ENCODE results near the gene AKR1C2. TPM values are rescaled to one million over a fixed set of nuclear protein-coding genes. Genes with fewer than 3 reads are reported as not detected.
"Not testable (repeated sequence)": the region's sequence is repeated elsewhere in the genome, so short reads cannot be mapped to it uniquely, and the experiment has no call there.

The AKR1C2 gene
- polyA plus RNA-seq, 4 donors: 5.4 to 97.3 (median 27.8) TPM

DNA sequence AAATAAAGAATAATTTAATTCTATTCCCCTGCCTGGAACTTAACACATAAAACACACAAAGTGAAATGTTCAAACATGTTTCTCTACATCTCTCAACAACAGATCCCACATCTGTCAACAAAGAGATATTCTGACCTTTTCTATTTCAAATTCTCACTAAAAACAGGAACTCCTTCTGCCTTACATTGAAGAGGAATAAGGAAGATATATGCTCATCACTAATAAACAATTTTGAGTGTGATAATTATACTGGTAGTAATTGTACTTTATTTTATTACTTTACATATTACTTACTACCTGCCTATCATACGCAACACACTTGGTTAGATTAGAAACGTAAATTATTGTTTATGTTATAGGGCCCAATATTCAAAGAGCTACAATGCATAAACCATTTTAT, 13.4 kb downstream of the AKR1C2 start:
- H3K4me1 ChIP-seq (ENCODE audit: control insufficient read depth in 3 of 3, insufficient read depth in 2 of 3, low read depth in 1 of 3, low read length in 2 of 3): no peaks in the 10 kb centered on the region
- 90 to 94% (median 90%) methylated on average over 2 of the region's 2 CpGs for WGBS, 3 donors
- DNase-seq: no peak
- no peaks in the 10 kb centered on the region for H3K27me3 ChIP-seq (ENCODE audit: control insufficient read depth in 3 of 3, insufficient read depth in 3 of 3, low read length in 3 of 3)
- no peak overlapping the region for H3K4me3 ChIP-seq (ENCODE audit: low read depth in 1 of 3, low read length in 3 of 3)
- no peak overlapping the region for H3K27ac ChIP-seq (ENCODE audit: low read depth in 1 of 3, low read length in 2 of 3)
- H3K36me3 ChIP-seq (ENCODE audit: control insufficient read depth in 3 of 3, insufficient read depth in 2 of 3, low read depth in 1 of 3, low read length in 3 of 3): peaks cover 0 to 2% (median 0%) of the 10 kb centered on the region in 3 donors
- H3K9me3 ChIP-seq (ENCODE audit: control insufficient read depth in 2 of 2, insufficient read depth in 1 of 2, low read depth in 1 of 2, low read length in 1 of 2): no peaks in the 10 kb centered on the region
- no peak for FAIRE-seq

DNA sequence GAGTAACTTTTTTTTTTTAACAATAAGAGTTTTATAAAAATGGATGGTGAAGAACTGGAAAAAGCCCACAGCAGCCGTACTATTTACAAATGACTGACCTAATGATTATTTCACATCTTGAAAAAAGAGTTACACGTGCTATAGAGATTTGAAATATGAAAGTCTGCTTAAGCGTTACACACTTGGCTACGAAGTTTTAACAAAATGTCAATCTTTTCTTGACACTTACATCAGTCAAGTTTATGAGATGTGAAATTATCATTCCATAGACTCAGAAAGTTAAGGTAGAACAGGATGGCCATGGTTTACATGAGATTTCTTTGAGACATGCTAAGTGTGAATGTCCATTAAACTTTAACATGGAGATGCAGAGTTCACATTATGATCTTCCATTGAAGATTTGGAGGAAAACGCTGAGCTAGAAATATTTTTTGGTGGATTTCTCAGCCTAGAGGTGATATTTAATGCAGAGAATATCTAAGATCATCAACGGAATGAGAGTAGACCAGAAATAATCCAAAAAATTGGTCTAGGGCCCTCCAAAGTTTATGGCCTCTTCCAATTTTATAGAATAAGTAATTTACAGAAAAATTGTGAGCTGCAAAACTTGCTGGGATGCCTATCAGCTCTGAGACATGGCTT, 15.5 kb downstream of the AKR1C2 start:
- not testable (repeated sequence) for H3K27me3 ChIP-seq (ENCODE audit: control insufficient read depth in 3 of 3, insufficient read depth in 3 of 3, low read length in 3 of 3); H3K36me3 ChIP-seq (ENCODE audit: control insufficient read depth in 3 of 3, insufficient read depth in 2 of 3, low read depth in 1 of 3, low read length in 3 of 3); H3K27ac ChIP-seq (ENCODE audit: low read depth in 1 of 3, low read length in 2 of 3); H3K4me1 ChIP-seq (ENCODE audit: control insufficient read depth in 3 of 3, insufficient read depth in 2 of 3, low read depth in 1 of 3, low read length in 2 of 3); H3K4me3 ChIP-seq (ENCODE audit: low read depth in 1 of 3, low read length in 3 of 3); DNase-seq; H3K9me3 ChIP-seq (ENCODE audit: control insufficient read depth in 2 of 2, insufficient read depth in 1 of 2, low read depth in 1 of 2, low read length in 1 of 2)
- WGBS, 3 donors: 82 to 96% (median 90%) methylated on average over 6 of the region's 6 CpGs
- peak; percentile 23 for FAIRE-seq

DNA sequence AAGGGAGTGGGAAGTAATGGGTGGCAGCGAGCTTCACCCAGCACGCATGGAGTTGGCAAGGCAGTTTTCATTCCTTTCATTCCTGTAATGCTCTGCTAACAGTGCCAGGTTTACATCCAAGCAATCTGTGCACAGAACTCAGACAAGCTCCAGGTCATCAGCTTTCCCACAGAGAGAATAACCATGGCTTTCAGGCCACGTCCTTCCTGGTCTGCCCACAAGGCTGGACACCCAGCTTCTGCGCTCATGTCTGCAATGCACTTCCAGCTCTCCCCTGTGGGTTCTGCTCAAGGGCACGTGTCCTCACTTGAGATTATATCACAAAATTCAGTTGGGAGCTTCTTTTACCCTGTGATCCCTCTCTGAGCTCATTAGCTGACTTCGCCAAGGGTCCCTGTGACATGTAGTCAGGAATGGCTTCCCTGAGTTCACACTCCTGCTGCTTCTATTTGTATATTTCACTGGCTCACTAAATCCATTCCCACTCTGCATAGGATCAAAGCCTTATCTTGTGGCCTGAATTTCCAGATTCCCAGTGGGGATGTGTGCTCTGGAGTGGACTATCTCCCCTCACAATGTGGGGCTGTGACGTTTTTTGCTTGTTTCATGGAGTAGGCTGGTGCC, 18.6 kb downstream of the AKR1C2 start:
- no peak for DNase-seq
- H3K9me3 ChIP-seq (ENCODE audit: control insufficient read depth in 2 of 2, insufficient read depth in 1 of 2, low read depth in 1 of 2, low read length in 1 of 2): no peaks in the 10 kb centered on the region
- no peak overlapping the region for H3K4me3 ChIP-seq (ENCODE audit: low read depth in 1 of 3, low read length in 3 of 3)
- no peak for FAIRE-seq
- H3K27me3 ChIP-seq (ENCODE audit: control insufficient read depth in 3 of 3, insufficient read depth in 3 of 3, low read length in 3 of 3): no peaks in the 10 kb centered on the region
- H3K4me1 ChIP-seq (ENCODE audit: control insufficient read depth in 3 of 3, insufficient read depth in 2 of 3, low read depth in 1 of 3, low read length in 2 of 3): peaks cover 0 to 13% (median 0%) of the 10 kb centered on the region in 3 donors
- WGBS, 3 donors: 76 to 86% (median 77%) methylated on average over 7 of the region's 7 CpGs
- no peak overlapping the region for H3K27ac ChIP-seq (ENCODE audit: low read depth in 1 of 3, low read length in 2 of 3)
- H3K36me3 ChIP-seq (ENCODE audit: control insufficient read depth in 3 of 3, insufficient read depth in 2 of 3, low read depth in 1 of 3, low read length in 3 of 3): no peaks in the 10 kb centered on the region

DNA sequence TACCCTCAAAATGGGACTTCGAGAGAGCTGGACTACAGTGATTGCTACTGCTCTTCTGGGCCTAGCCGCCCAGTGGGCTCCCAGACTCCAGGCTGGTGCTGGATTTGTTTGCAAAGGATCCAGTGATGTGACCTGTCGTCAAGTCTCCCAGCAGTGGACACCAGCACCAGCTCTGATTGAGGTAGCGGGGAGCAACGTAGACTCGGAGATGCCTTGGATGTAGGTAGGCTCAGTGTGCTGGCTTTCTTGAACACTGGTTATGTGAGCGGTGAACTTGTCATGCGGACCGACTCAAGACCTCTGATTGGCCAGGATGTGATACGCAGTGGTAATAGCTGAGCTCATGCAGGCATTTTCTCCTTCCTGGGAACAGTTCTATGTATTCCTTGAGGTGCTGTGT, 19.4 kb downstream of the AKR1C2 start:
- H3K4me1 ChIP-seq (ENCODE audit: control insufficient read depth in 3 of 3, insufficient read depth in 2 of 3, low read depth in 1 of 3, low read length in 2 of 3): peaks cover 0 to 13% (median 0%) of the 10 kb centered on the region in 3 donors
- H3K27ac ChIP-seq (ENCODE audit: low read depth in 1 of 3, low read length in 2 of 3): no peak overlapping the region
- FAIRE-seq: no peak
- no peaks in the 10 kb centered on the region for H3K9me3 ChIP-seq (ENCODE audit: control insufficient read depth in 2 of 2, insufficient read depth in 1 of 2, low read depth in 1 of 2, low read length in 1 of 2)
- H3K27me3 ChIP-seq (ENCODE audit: control insufficient read depth in 3 of 3, insufficient read depth in 3 of 3, low read length in 3 of 3): no peaks in the 10 kb centered on the region
- no peaks in the 10 kb centered on the region for H3K36me3 ChIP-seq (ENCODE audit: control insufficient read depth in 3 of 3, insufficient read depth in 2 of 3, low read depth in 1 of 3, low read length in 3 of 3)
- no peak for DNase-seq
- WGBS, 3 donors: 93 to 95% (median 93%) methylated on average over 10 of the region's 10 CpGs
- no peak overlapping the region for H3K4me3 ChIP-seq (ENCODE audit: low read depth in 1 of 3, low read length in 3 of 3)

DNA sequence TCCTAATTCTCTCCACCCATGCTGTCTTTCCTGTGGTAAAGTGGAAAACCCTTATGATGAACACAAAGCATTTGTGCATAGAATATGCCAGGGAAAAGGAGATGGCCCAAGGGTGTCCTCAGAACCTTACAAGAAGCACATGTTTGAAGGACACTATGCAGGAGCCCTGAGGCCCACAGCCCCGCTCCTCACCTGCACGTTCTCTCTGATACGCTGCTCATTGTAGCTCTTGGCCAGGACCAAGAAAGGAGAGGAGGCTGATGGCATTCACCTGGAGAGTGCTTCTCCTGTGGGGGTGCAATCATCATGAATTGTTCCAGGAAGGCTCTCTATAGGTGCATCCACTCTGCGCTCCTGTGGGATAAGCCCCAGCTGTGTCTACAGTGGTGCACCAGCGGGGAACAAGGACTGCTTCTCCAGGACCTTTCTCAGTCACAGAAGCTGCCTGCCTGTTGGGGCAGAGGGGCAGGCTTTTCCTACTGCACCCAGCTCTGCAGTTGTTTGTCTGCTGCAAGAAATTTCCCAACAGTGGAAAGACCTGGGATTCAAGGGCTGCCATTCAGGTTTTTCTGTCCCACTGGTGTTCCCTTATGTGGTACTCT, 19.9 kb downstream of the AKR1C2 start:
- Histone ChIP-seq H3K4me3 (ENCODE audit: low read depth in 1 of 3, low read length in 3 of 3) (no peak overlapping the region), H3K27ac (ENCODE audit: low read depth in 1 of 3, low read length in 2 of 3) (no peak overlapping the region), H3K36me3 (ENCODE audit: control insufficient read depth in 3 of 3, insufficient read depth in 2 of 3, low read depth in 1 of 3, low read length in 3 of 3) (no peaks in the 10 kb centered on the region), H3K4me1 (ENCODE audit: control insufficient read depth in 3 of 3, insufficient read depth in 2 of 3, low read depth in 1 of 3, low read length in 2 of 3) (peaks cover 0 to 13% (median 0%) of the 10 kb centered on the region in 3 donors), H3K27me3 (ENCODE audit: control insufficient read depth in 3 of 3, insufficient read depth in 3 of 3, low read length in 3 of 3) (no peaks in the 10 kb centered on the region), H3K9me3 (ENCODE audit: control insufficient read depth in 2 of 2, insufficient read depth in 1 of 2, low read depth in 1 of 2, low read length in 1 of 2) (no peaks in the 10 kb centered on the region)
- FAIRE-seq (no peak), DNase-seq (no peak)
- 93 to 98% (median 94%) methylated on average over 5 of the region's 5 CpGs for WGBS, 3 donors

DNA sequence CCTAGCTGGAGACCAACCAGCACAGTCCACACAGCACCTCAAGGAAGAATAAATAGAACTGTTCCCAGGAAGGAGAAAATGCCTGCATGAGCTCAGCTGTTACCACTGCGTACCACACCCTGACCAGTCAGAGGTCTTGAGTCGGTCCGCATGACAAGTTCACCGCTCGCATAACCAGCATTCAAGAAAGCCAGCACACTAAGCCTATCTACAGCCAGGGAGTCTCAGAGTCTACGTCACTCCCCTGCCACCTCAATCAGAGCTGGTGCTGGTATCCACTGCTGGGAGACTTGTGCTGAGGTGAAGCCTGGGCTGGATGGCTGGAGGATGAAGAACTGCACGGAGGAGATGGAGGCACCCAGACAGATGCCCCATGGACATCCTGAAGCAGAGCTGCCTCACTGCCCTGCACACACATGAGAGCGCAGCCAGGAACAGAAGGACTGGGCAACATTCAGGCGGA, 20.9 kb downstream of the AKR1C2 start:
- Histone ChIP-seq H3K27ac (ENCODE audit: low read depth in 1 of 3, low read length in 2 of 3) (no peak overlapping the region), H3K36me3 (ENCODE audit: control insufficient read depth in 3 of 3, insufficient read depth in 2 of 3, low read depth in 1 of 3, low read length in 3 of 3) (no peaks in the 10 kb centered on the region), H3K27me3 (ENCODE audit: control insufficient read depth in 3 of 3, insufficient read depth in 3 of 3, low read length in 3 of 3) (no peaks in the 10 kb centered on the region), H3K4me3 (ENCODE audit: low read depth in 1 of 3, low read length in 3 of 3) (no peak overlapping the region), H3K9me3 (ENCODE audit: control insufficient read depth in 2 of 2, insufficient read depth in 1 of 2, low read depth in 1 of 2, low read length in 1 of 2) (no peaks in the 10 kb centered on the region), H3K4me1 (ENCODE audit: control insufficient read depth in 3 of 3, insufficient read depth in 2 of 3, low read depth in 1 of 3, low read length in 2 of 3) (peaks cover 0 to 13% (median 0%) of the 10 kb centered on the region in 3 donors)
- 85 to 93% (median 86%) methylated on average over 9 of the region's 9 CpGs for WGBS, 3 donors
- FAIRE-seq: no peak
- DNase-seq: peak in 1 of 2 donors; percentile 12

DNA sequence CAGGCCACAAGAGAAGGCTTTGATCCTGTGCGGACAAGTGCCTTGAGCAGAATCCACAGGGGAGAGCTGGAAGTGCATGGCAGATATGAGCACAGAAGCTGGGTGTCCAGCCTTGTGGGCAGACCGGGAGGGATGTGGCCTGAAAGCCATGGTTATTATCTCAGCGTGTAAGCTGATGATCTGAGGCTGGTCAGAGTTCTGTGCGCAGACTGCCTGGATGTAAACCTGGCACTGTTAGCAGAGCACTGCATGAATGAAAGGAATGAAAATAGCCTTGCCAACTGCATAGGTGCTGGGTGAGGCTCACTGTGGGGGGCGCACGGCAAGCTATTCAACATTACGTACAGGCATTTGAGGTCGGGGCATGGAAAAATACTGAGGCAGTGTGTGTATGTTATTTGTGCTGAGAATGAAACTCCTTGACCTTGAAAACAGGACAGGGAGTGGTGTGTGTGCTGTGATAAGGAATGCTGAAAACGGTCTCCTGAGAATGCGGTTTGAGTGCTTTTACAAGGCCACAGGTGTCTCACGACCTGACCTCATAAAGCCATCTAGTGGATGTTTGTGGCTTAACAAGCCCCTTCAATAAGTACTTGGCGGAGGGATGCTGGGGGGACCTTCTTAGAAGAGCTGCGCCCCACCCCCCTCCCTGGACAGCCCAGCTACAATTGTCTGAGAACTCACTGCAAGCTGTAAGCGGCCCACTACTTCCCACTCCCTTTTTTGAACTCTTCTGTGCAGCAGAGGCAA, 21.8 kb downstream of the AKR1C2 start:
- 19 to 44% (median 27%) methylated on average over 14 of the region's 14 CpGs for WGBS, 3 donors
- Histone ChIP-seq H3K36me3 (ENCODE audit: control insufficient read depth in 3 of 3, insufficient read depth in 2 of 3, low read depth in 1 of 3, low read length in 3 of 3) (no peaks in the 10 kb centered on the region), H3K4me3 (ENCODE audit: low read depth in 1 of 3, low read length in 3 of 3) (peak overlapping the region in 1 of 3 donors; percentile 5), H3K27ac (ENCODE audit: low read depth in 1 of 3, low read length in 2 of 3) (peak overlapping the region in 2 of 3 donors; percentile 10 to 79), H3K4me1 (ENCODE audit: control insufficient read depth in 3 of 3, insufficient read depth in 2 of 3, low read depth in 1 of 3, low read length in 2 of 3) (peaks cover 0 to 13% (median 0%) of the 10 kb centered on the region in 3 donors), H3K9me3 (ENCODE audit: control insufficient read depth in 2 of 2, insufficient read depth in 1 of 2, low read depth in 1 of 2, low read length in 1 of 2) (no peaks in the 10 kb centered on the region), H3K27me3 (ENCODE audit: control insufficient read depth in 3 of 3, insufficient read depth in 3 of 3, low read length in 3 of 3) (no peaks in the 10 kb centered on the region)
- FAIRE-seq (no peak), DNase-seq (peak; percentile 84 to 91)

DNA sequence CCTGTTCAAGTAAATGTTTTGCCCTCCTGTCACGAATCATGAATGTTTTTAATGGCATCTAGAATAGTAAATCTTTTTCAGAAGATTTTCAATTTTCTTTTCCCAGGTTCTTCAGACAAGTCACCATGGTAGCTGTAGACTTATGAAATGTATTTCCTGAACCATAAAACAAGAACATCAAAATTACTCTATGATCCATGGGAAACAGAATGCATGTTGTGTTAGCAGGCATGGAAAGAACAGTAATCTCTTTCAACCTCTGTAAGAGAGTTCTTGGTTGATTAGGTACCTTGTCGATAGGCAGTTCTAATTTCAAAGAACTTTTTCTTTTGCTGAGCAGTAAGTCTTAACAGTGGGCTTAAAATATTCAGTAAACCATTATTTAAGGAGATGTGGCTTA, 22.9 kb downstream of the AKR1C2 start:
- no peaks in the 10 kb centered on the region for H3K9me3 ChIP-seq (ENCODE audit: control insufficient read depth in 2 of 2, insufficient read depth in 1 of 2, low read depth in 1 of 2, low read length in 1 of 2)
- no peak for FAIRE-seq
- DNase-seq: no peak
- WGBS, 3 donors: 85 to 96% (median 89%) methylated on average over 2 of the region's 2 CpGs
- no peak overlapping the region for H3K27ac ChIP-seq (ENCODE audit: low read depth in 1 of 3, low read length in 2 of 3)
- peaks cover 0 to 13% (median 0%) of the 10 kb centered on the region in 3 donors for H3K4me1 ChIP-seq (ENCODE audit: control insufficient read depth in 3 of 3, insufficient read depth in 2 of 3, low read depth in 1 of 3, low read length in 2 of 3)
- no peaks in the 10 kb centered on the region for H3K36me3 ChIP-seq (ENCODE audit: control insufficient read depth in 3 of 3, insufficient read depth in 2 of 3, low read depth in 1 of 3, low read length in 3 of 3)
- no peaks in the 10 kb centered on the region for H3K27me3 ChIP-seq (ENCODE audit: control insufficient read depth in 3 of 3, insufficient read depth in 3 of 3, low read length in 3 of 3)
- no peak overlapping the region for H3K4me3 ChIP-seq (ENCODE audit: low read depth in 1 of 3, low read length in 3 of 3)

Measured in small intestine (tissue), 7 donors.